Activated naive CD4-positive, alpha-beta T cell treated with anti-CD3 and anti-CD28 coated beads, Interleukin-2, amount 50 U/mL, for 72 hours (primary cell): ENCODE results near the gene APCDD1. TPM values are rescaled to one million over a fixed set of nuclear protein-coding genes. Genes with fewer than 3 reads are reported as not detected.

Experiments
- ATAC-seq, 2 donors: fragments of 150-1000 bp; cut with Tn5 transposase; 2 replicates each; pipeline ENCODE4 v1.10.0; 2021; ENCODE audit warnings: mild to moderate bottlenecking in 2 of 2, moderate library complexity in 2 of 2
- DNase-seq, 2 donors: peaks; one replicate each; pipeline ENCODE4 v3.0.0; 2021 to 2022; ENCODE audit warnings: low spot score in 2 of 2
- H3K27ac Mint-ChIP-seq, 2 donors: one replicate each; pipeline ENCODE4 v1.8.0; 2022; ENCODE audit warnings: mild to moderate bottlenecking in 2 of 2, mixed read lengths in 2 of 2
- H3K36me3 Mint-ChIP-seq, 2 donors: one replicate each; pipeline ENCODE4 v1.8.0; 2022; ENCODE audit warnings: mixed read lengths in 2 of 2
- H3K9me3 Mint-ChIP-seq, 2 donors: one replicate each; pipeline ENCODE4 v1.8.0; 2022; ENCODE audit warnings: mixed read lengths in 2 of 2
- total RNA-seq, 2 donors: library from RNA; stranded (reverse); gene quantifications; one replicate each; pipeline ENCODE4 v1.2.3, GENCODE V29; 2022

Gene APCDD1
- not detected for total RNA-seq

GRCh38 chr18:10453806-10454680, at the start of gene APCDD1:
Gene APCDD1 (plus strand): TSS chr18:10454635. CDS start chr18:10454982, 347 bp downstream.
- ATAC-seq (no peak), DNase-seq (no peak)
- Mint-ChIP-seq H3K9me3 (no peaks in the 10 kb centered on the region), H3K27ac (no peak within 1 kb of the TSS), H3K36me3 (no peaks in the 10 kb centered on the region)

- no peak for DNase-seq
- ATAC-seq, result no peak
Measured at GRCh38 chr18:10405014-10405493, 49.4 kb upstream of the APCDD1 start.

GRCh38 chr18:10405816-10406663, 48.4 kb upstream of the APCDD1 start:
- ATAC-seq (no peak), DNase-seq (no peak)
- H3K27ac Mint-ChIP-seq, result no peak overlapping the region
- no peaks in the 10 kb centered on the region for H3K36me3 Mint-ChIP-seq
- H3K9me3 Mint-ChIP-seq, result no peaks in the 10 kb centered on the region

More at GRCh38 chr18:10405014-10405493, 49.4 kb upstream of the APCDD1 start:
- Mint-ChIP-seq H3K9me3 (no peaks in the 10 kb centered on the region), H3K36me3 (no peaks in the 10 kb centered on the region), H3K27ac (no peak overlapping the region)

- Mint-ChIP-seq H3K36me3 (no peaks in the 10 kb centered on the region), H3K27ac (no peak overlapping the region), H3K9me3 (no peaks in the 10 kb centered on the region)
- ATAC-seq (no peak), DNase-seq (no peak)
Measured at GRCh38 chr18:10408131-10408530, 46.3 kb upstream of the APCDD1 start.

GRCh38 chr18:10409041-10409440, 45.4 kb upstream of the APCDD1 start:
- DNase-seq (no peak), ATAC-seq (no peak)
- no peak overlapping the region for H3K27ac Mint-ChIP-seq
- no peaks in the 10 kb centered on the region for H3K9me3 Mint-ChIP-seq
- no peaks in the 10 kb centered on the region for H3K36me3 Mint-ChIP-seq

GRCh38 chr18:10410472-10411308, 43.7 kb upstream of the APCDD1 start:
- no peak for DNase-seq
- Mint-ChIP-seq H3K9me3 (no peaks in the 10 kb centered on the region), H3K27ac (no peak overlapping the region), H3K36me3 (no peaks in the 10 kb centered on the region)
- ATAC-seq, result peak in 1 of 2 donors; percentile 24

GRCh38 chr18:10412933-10413332, 41.5 kb upstream of the APCDD1 start:
- no peak for DNase-seq
- no peak overlapping the region for H3K27ac Mint-ChIP-seq

GRCh38 chr18:10413722-10414121, 40.7 kb upstream of the APCDD1 start:
- ATAC-seq (no peak), DNase-seq (no peak)
- H3K27ac Mint-ChIP-seq, result no peak overlapping the region
- no peaks in the 10 kb centered on the region for H3K9me3 Mint-ChIP-seq
- H3K36me3 Mint-ChIP-seq, result no peaks in the 10 kb centered on the region

More at GRCh38 chr18:10412933-10413332, 41.5 kb upstream of the APCDD1 start:
- no peak for ATAC-seq
- Mint-ChIP-seq H3K36me3 (no peaks in the 10 kb centered on the region), H3K9me3 (no peaks in the 10 kb centered on the region)

- Mint-ChIP-seq H3K9me3 (no peaks in the 10 kb centered on the region), H3K27ac (no peak overlapping the region), H3K36me3 (no peaks in the 10 kb centered on the region)
- DNase-seq, result no peak
- ATAC-seq, result no peak
Measured at GRCh38 chr18:10414293-10414842, 40.1 kb upstream of the APCDD1 start.

GRCh38 chr18:10416065-10416464, 38.4 kb upstream of the APCDD1 start:
- no peak for ATAC-seq
- H3K9me3 Mint-ChIP-seq, result peaks cover 0 to 8% of the 10 kb centered on the region in 2 donors
- H3K27ac Mint-ChIP-seq, result no peak overlapping the region
- no peak for DNase-seq
- H3K36me3 Mint-ChIP-seq, result no peaks in the 10 kb centered on the region

GRCh38 chr18:10417191-10417590, 37.2 kb upstream of the APCDD1 start:
- Mint-ChIP-seq H3K9me3 (peaks cover 0 to 8% of the 10 kb centered on the region in 2 donors), H3K27ac (no peak overlapping the region), H3K36me3 (no peaks in the 10 kb centered on the region)
- ATAC-seq (no peak), DNase-seq (no peak)

- peaks cover 0 to 8% of the 10 kb centered on the region in 2 donors for H3K9me3 Mint-ChIP-seq
- DNase-seq (no peak), ATAC-seq (no peak)
- no peaks in the 10 kb centered on the region for H3K36me3 Mint-ChIP-seq
- no peak overlapping the region for H3K27ac Mint-ChIP-seq
Measured at GRCh38 chr18:10417664-10418063, 36.8 kb upstream of the APCDD1 start.

GRCh38 chr18:10418836-10419235, 35.6 kb upstream of the APCDD1 start:
- peaks cover 0 to 8% of the 10 kb centered on the region in 2 donors for H3K9me3 Mint-ChIP-seq
- no peak overlapping the region for H3K27ac Mint-ChIP-seq
- DNase-seq (no peak), ATAC-seq (no peak)
- H3K36me3 Mint-ChIP-seq, result no peaks in the 10 kb centered on the region

- Mint-ChIP-seq H3K9me3 (peaks cover 0 to 8% of the 10 kb centered on the region in 2 donors), H3K27ac (no peak overlapping the region), H3K36me3 (no peaks in the 10 kb centered on the region)
- no peak for DNase-seq
- no peak for ATAC-seq
Measured at GRCh38 chr18:10419420-10420103, 34.9 kb upstream of the APCDD1 start.

- no peak for DNase-seq
- no peak for ATAC-seq
- Mint-ChIP-seq H3K9me3 (peaks cover 0 to 8% of the 10 kb centered on the region in 2 donors), H3K36me3 (no peaks in the 10 kb centered on the region), H3K27ac (no peak overlapping the region)
Measured at GRCh38 chr18:10420561-10421352, 33.7 kb upstream of the APCDD1 start.
